Measurements from ENCODE around the gene RPL32. TPM values are rescaled to one million over a fixed set of nuclear protein-coding genes. Genes with fewer than 3 reads are reported as not detected.
A peak's percentile ranks its signal among the peaks of the same experiment; 100 is the strongest.

Gene RPL32
- total and polyA plus RNA-seq, 9 of the 15 experiments (the other 6 are each of a cell fraction or from before 2014, with no cell fraction given), result 2,738 to 6,200 (median 4,286) TPM

DNA sequence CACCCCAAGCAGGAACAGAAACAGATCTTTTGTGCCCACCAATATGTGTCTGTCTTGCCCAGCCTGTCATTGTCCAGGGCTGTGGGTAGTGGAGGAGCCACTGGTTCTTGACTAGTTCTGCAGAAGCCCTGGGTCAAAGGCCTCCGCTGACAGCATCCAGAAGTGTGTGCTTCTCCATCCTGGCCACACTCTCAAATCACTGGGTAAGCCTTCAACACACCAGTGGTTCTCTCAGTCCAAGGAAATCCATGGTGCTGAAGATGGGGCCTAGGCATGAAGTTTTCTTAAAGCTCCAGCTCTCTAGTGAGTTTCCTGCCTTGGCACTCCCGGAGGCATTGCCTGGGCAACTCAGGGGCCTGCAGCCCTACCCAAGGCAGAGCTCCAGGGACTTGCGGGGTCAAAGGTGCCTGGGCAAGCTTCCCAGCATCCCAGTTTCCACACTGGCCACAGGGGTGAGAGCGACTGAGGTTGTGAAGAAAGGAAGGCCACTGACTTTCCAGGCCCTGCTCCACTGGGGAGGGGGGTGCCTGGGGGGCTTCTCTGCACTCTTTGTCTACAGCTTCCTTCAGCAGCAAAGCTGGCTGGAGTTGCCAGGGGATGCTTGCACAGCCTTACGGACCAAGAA, 37.9 kb upstream of the RPL32 start (continued):
- TF ChIP-seq CHD2 (IDR thresholded peaks at IDR 0.05; ENCODE audit: low read depth, low read length) (no peak), U2AF1 (optimal IDR thresholded peaks at IDR 0.05; ENCODE audit: low read depth, low read length) (no peak), CREBBP (IDR thresholded peaks at IDR 0.05; ENCODE audit: low read depth, low read length) (no peak), JUND (IDR thresholded peaks at IDR 0.05; ENCODE audit: borderline replicate concordance, low read depth, low read length) (no peak), JUND (tag; IDR thresholded peaks at IDR 0.05; ENCODE audit: borderline replicate concordance, low read depth, low read length) (peak; percentile 33; the same call in 1 of the 3 replicates), GTF2F1 (IDR thresholded peaks at IDR 0.05; ENCODE audit: low read depth, low read length) (no peak), MIER1 (IDR thresholded peaks at IDR 0.05; ENCODE audit: low read depth) (peak; percentile 99), HSF4 (CRISPR knock-in tag; IDR thresholded peaks at IDR 0.05; ENCODE audit: borderline replicate concordance) (no peak), TFAM (CRISPR knock-in tag; conservative IDR thresholded peaks at IDR 0.05) (no peak), PTRF (tag; IDR thresholded peaks at IDR 0.05) (no peak), TCFL5 (CRISPR knock-in tag; conservative IDR thresholded peaks at IDR 0.05) (no peak), ZNF140 (CRISPR knock-in tag; IDR thresholded peaks at IDR 0.05) (no peak), PCBP2 (IDR thresholded peaks at IDR 0.05; ENCODE audit: low read depth, low read length, poor library complexity, severe bottlenecking) (no peak), HMG20B (CRISPR knock-in tag; IDR thresholded peaks at IDR 0.05) (no peak), NFYB (IDR thresholded peaks at IDR 0.05; ENCODE audit: extremely low read depth, insufficient read length) (no peak), ZNF384 (IDR thresholded peaks at IDR 0.05; ENCODE audit: low read depth, low read length) (no peak), KLF6 (CRISPR knock-in tag; IDR thresholded peaks at IDR 0.05; ENCODE audit: borderline replicate concordance) (0 out of 2 replicates have a peak, but pooled peaks have one; percentile 50), EWSR1 (IDR thresholded peaks at IDR 0.05; ENCODE audit: borderline replicate concordance, low read depth, partially characterized antibody) (no peak)
- TF ChIP-seq, protein P1, sequence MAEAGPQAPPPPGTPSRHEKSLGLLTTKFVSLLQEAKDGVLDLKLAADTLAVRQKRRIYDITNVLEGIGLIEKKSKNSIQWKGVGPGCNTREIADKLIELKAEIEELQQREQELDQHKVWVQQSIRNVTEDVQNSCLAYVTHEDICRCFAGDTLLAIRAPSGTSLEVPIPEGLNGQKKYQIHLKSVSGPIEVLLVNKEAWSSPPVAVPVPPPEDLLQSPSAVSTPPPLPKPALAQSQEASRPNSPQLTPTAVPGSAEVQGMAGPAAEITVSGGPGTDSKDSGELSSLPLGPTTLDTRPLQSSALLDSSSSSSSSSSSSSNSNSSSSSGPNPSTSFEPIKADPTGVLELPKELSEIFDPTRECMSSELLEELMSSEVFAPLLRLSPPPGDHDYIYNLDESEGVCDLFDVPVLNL (CRISPR knock-in tag; IDR thresholded peaks at IDR 0.05; ENCODE audit: low read depth), result no peak
- TF ChIP-seq, protein P2, sequence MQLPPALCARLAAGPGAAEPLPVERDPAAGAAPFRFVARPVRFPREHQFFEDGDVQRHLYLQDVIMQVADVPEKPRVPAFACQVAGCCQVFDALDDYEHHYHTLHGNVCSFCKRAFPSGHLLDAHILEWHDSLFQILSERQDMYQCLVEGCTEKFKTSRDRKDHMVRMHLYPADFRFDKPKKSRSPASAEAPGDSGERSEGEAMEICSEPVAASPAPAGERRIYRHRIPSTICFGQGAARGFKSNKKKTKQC (CRISPR knock-in tag; IDR thresholded peaks at IDR 0.05), result peak; percentile 64; the same call in 1 of the 2 replicates
- TF ChIP-seq, protein P3, sequence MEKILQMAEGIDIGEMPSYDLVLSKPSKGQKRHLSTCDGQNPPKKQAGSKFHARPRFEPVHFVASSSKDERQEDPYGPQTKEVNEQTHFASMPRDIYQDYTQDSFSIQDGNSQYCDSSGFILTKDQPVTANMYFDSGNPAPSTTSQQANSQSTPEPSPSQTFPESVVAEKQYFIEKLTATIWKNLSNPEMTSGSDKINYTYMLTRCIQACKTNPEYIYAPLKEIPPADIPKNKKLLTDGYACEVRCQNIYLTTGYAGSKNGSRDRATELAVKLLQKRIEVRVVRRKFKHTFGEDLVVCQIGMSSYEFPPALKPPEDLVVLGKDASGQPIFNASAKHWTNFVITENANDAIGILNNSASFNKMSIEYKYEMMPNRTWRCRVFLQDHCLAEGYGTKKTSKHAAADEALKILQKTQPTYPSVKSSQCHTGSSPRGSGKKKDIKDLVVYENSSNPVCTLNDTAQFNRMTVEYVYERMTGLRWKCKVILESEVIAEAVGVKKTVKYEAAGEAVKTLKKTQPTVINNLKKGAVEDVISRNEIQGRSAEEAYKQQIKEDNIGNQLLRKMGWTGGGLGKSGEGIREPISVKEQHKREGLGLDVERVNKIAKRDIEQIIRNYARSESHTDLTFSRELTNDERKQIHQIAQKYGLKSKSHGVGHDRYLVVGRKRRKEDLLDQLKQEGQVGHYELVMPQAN (IDR thresholded peaks at IDR 0.05; ENCODE audit: borderline replicate concordance), result no peak
- TF ChIP-seq, protein P4, sequence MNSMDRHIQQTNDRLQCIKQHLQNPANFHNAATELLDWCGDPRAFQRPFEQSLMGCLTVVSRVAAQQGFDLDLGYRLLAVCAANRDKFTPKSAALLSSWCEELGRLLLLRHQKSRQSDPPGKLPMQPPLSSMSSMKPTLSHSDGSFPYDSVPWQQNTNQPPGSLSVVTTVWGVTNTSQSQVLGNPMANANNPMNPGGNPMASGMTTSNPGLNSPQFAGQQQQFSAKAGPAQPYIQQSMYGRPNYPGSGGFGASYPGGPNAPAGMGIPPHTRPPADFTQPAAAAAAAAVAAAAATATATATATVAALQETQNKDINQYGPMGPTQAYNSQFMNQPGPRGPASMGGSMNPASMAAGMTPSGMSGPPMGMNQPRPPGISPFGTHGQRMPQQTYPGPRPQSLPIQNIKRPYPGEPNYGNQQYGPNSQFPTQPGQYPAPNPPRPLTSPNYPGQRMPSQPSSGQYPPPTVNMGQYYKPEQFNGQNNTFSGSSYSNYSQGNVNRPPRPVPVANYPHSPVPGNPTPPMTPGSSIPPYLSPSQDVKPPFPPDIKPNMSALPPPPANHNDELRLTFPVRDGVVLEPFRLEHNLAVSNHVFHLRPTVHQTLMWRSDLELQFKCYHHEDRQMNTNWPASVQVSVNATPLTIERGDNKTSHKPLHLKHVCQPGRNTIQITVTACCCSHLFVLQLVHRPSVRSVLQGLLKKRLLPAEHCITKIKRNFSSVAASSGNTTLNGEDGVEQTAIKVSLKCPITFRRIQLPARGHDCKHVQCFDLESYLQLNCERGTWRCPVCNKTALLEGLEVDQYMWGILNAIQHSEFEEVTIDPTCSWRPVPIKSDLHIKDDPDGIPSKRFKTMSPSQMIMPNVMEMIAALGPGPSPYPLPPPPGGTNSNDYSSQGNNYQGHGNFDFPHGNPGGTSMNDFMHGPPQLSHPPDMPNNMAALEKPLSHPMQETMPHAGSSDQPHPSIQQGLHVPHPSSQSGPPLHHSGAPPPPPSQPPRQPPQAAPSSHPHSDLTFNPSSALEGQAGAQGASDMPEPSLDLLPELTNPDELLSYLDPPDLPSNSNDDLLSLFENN (IDR thresholded peaks at IDR 0.05; ENCODE audit: low read depth in 2 of 2, low read length in 2 of 2), result no peak
